ENCODE results near the gene ACP4. TPM values are rescaled to one million over a fixed set of nuclear protein-coding genes. Genes with fewer than 3 reads are reported as not detected.

Gene ACP4
- total RNA-seq, 2 donors from 2014 or later = not detected

GRCh38 chr19:50823389-50824042, 33.3 kb downstream of the ACP4 start, which contains the start of gene KLK1:
KLK1 (minus strand) TSS chr19:50823787; CDS start chr19:50823748, 39 bp downstream.
- Histone ChIP-seq H3K4me1 (ENCODE audit: control insufficient read depth in 1 of 2, low read depth in 2 of 2) (no peaks in the 10 kb centered on the region), H3K9me3 (no peaks in the 10 kb centered on the region), H3K27me3 (replicated peaks; ENCODE audit: insufficient read depth) (no peaks in the 10 kb centered on the region), H3K27ac (no peak within 1 kb of the TSS), H3K36me3 (no peaks in the 10 kb centered on the region), H3K4me3 (no peak within 1 kb of the TSS)
- TF ChIP-seq, protein P1, sequence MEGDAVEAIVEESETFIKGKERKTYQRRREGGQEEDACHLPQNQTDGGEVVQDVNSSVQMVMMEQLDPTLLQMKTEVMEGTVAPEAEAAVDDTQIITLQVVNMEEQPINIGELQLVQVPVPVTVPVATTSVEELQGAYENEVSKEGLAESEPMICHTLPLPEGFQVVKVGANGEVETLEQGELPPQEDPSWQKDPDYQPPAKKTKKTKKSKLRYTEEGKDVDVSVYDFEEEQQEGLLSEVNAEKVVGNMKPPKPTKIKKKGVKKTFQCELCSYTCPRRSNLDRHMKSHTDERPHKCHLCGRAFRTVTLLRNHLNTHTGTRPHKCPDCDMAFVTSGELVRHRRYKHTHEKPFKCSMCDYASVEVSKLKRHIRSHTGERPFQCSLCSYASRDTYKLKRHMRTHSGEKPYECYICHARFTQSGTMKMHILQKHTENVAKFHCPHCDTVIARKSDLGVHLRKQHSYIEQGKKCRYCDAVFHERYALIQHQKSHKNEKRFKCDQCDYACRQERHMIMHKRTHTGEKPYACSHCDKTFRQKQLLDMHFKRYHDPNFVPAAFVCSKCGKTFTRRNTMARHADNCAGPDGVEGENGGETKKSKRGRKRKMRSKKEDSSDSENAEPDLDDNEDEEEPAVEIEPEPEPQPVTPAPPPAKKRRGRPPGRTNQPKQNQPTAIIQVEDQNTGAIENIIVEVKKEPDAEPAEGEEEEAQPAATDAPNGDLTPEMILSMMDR (IDR thresholded peaks at IDR 0.05) = no peak
- DNase-seq (ENCODE audit: low spot score) (no peak), ATAC-seq (ENCODE audit: insufficient number of reproducible peaks, low FRiP score, low read depth) (no peak)

DNA sequence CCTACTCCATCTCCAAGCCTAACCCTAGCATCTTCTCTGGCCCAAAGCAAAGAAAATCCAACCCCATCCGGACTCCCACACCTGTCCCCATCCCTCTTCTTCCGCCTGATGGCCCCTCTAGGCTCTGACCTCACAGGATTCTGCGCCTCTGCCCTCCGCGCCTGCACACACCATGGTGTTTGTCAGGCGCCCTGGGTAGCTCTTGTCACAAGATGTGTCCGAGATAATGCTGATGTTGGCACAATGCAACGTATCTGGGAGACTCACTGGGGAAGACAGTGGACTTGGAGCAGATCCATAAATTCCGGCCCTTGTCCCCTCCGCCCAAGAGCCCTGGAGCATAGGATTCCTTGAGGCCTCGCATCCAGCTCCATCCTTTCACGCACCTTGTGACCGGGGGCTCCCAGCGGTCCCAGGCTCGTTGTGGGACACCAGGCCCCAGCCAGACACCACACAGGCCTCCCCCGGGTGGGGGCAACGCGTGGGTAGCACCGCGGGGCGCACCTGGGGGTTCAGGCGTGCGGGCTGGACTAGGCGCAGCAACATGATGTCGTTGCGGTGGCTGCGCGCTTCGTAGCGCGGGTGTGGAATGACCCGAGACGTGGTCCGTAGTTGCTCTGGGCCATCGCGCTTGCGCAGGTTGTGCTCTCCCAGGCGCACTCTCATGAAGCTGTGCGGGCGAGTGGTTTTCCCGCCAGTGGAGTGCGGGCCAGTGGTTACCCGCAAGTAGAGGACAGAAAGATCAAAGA, 36.5 kb downstream of the ACP4 start:
- TF ChIP-seq, protein P1 (IDR thresholded peaks at IDR 0.05) = no peak
- no peaks in the 10 kb centered on the region for H3K36me3 ChIP-seq
- H3K9me3 ChIP-seq = no peaks in the 10 kb centered on the region
- no peaks in the 10 kb centered on the region for H3K4me1 ChIP-seq (ENCODE audit: control insufficient read depth in 1 of 2, low read depth in 2 of 2)
- no peak overlapping the region for H3K4me3 ChIP-seq
- DNase-seq (ENCODE audit: low spot score) = no peak
- no peaks in the 10 kb centered on the region for H3K27me3 ChIP-seq (replicated peaks; ENCODE audit: insufficient read depth)
- no peak overlapping the region for H3K27ac ChIP-seq
- no peak for ATAC-seq (ENCODE audit: insufficient number of reproducible peaks, low FRiP score, low read depth)

DNA sequence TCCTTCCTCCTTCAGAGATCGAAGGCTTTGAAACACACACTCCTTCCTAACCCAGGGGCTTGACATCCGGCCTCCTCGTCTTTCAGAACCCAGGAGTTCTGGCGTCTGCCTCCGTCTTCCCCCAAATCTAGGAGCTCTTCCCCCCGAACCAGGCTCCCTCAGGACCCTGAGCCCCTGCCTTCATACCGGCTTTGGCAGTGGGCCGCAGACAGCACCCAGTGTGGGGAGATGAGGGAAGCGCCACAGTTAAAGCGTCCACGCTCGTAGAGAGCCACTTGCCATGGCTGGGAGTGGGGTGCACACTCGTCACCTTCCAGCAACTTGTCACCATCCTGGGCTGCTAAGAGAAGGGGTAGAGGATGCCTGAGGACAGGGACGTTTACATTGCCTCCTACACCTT, 37.3 kb downstream of the ACP4 start:
- DNase-seq (ENCODE audit: low spot score) (no peak), ATAC-seq (ENCODE audit: insufficient number of reproducible peaks, low FRiP score, low read depth) (no peak)
- TF ChIP-seq, protein P1 (IDR thresholded peaks at IDR 0.05) = no peak
- H3K27me3 ChIP-seq (replicated peaks; ENCODE audit: insufficient read depth) = no peaks in the 10 kb centered on the region
- H3K27ac ChIP-seq = no peak overlapping the region
- no peaks in the 10 kb centered on the region for H3K4me1 ChIP-seq (ENCODE audit: control insufficient read depth in 1 of 2, low read depth in 2 of 2)
- no peak overlapping the region for H3K4me3 ChIP-seq
- H3K9me3 ChIP-seq = no peaks in the 10 kb centered on the region
- H3K36me3 ChIP-seq = no peaks in the 10 kb centered on the region

DNA sequence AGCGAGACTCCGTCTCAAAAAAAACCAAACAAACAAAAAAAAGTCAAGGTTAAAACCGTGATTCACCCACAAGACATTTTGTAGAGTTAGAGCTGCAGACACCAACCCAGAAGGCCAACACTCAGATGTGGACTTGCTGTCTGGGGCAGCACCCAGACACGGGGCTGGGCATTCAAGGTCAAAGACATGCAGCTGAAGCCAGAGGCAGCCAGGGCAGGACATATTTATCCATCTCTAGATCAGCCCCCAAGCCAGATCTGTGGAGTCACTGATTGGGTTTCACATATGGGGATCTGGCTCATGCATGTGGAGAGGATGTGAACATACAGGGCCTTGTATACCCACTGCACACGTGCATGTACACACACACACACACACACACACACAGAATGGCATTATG, 39.6 kb downstream of the ACP4 start:
- no peaks in the 10 kb centered on the region for H3K9me3 ChIP-seq
- no peak overlapping the region for H3K27ac ChIP-seq
- no peak for DNase-seq (ENCODE audit: low spot score)
- no peak overlapping the region for H3K4me3 ChIP-seq
- TF ChIP-seq, protein P1 (IDR thresholded peaks at IDR 0.05) = no peak
- H3K27me3 ChIP-seq (replicated peaks; ENCODE audit: insufficient read depth) = no peaks in the 10 kb centered on the region
- no peaks in the 10 kb centered on the region for H3K4me1 ChIP-seq (ENCODE audit: control insufficient read depth in 1 of 2, low read depth in 2 of 2)
- no peaks in the 10 kb centered on the region for H3K36me3 ChIP-seq
- no peak for ATAC-seq (ENCODE audit: insufficient number of reproducible peaks, low FRiP score, low read depth)

DNA sequence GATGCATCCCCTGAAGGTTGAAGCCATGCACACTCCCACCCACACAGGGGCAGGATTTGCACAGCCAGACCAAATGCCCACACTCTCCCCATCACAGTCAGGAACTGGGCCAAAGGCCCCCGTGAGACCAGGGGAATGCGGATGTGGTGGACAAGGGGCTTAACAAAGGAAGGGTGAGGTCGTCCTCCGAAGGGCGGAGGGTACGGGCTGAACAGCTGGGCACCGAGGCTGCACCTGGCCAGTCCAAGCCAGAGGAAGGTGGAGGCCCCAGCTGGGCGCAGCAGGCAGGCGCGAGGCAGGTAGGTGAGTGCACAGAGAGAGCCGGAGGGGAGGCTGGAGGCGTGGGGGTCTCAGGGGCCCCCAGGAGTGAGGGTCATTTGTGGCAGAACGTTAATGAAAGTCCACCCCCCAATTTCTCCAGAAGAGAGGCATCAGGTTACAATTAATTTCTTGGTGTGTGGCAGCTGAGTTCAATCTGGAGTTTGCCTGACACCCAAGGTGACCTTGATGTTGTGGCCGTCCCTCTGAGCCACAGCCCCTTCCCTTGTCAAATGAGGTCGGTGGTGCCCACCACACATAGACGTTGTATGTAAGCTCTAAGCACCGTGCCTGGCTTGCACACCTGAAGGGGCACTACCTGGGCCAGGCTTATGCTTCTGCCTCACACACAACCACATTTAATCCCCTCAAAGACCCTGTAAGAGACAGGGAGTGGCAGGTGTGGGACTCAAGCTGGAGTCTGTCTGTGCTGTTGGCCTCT, 40.2 kb downstream of the ACP4 start:
- H3K36me3 ChIP-seq = no peaks in the 10 kb centered on the region
- DNase-seq (ENCODE audit: low spot score) = no peak
- no peaks in the 10 kb centered on the region for H3K9me3 ChIP-seq
- H3K27me3 ChIP-seq (replicated peaks; ENCODE audit: insufficient read depth) = no peaks in the 10 kb centered on the region
- no peak overlapping the region for H3K27ac ChIP-seq
- TF ChIP-seq, protein P1 (IDR thresholded peaks at IDR 0.05) = no peak
- no peak overlapping the region for H3K4me3 ChIP-seq
- no peak for ATAC-seq (ENCODE audit: insufficient number of reproducible peaks, low FRiP score, low read depth)
- peaks cover 1 to 4% of the 10 kb centered on the region in 2 donors for H3K4me1 ChIP-seq (ENCODE audit: control insufficient read depth in 1 of 2, low read depth in 2 of 2)
